ENCODE measurements around the gene BRAT1. TPM values are rescaled to one million over a fixed set of nuclear protein-coding genes. Genes with fewer than 3 reads are reported as not detected.
"Not testable (repeated sequence)": the region's sequence is repeated elsewhere in the genome, so short reads cannot be mapped to it uniquely, and the experiment has no call there.

The BRAT1 gene
- total RNA-seq, 1 donor from 2014 or later, result 39.5 TPM

- Mint-ChIP-seq H3K4me3 (no peak overlapping the region), H3K27me3 (no peaks in the 10 kb centered on the region), H3K27ac (no peak overlapping the region), H3K4me1 (no peaks in the 10 kb centered on the region), H3K9me3 (no peaks in the 10 kb centered on the region), H3K36me3 (ENCODE audit: low read depth) (peaks cover 3% of the 10 kb centered on the region)
- intact Hi-C loops (cut with micrococcal nuclease), result no loop called here
- no peak for DNase-seq
Measured at GRCh38 chr7:2592375-2592865, 37.1 kb upstream of the BRAT1 start.

DNA sequence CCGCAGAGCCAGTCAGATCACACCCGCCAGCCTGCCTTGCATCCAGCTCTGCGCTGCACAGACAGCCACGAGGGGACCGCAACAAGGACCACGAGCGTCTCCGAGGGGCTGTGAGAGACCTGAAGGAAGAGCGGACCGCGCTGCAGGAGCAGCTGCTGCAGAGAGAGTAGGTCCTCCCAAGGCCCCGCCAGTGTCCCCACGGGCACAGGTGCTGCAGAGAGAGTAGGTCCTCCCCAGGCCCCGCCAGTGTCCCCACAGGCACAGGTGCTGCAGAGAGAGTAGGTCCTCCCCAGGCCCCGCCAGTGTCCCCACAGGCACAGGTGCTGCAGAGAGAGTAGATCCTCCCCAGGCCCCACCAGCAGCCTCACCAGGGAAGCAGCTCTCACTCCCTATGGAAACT, 34.6 kb upstream of the BRAT1 start:
- H3K4me3 Mint-ChIP-seq; H3K4me1 Mint-ChIP-seq; DNase-seq; H3K9me3 Mint-ChIP-seq; H3K27ac Mint-ChIP-seq; H3K27me3 Mint-ChIP-seq; H3K36me3 Mint-ChIP-seq (ENCODE audit: low read depth); intact Hi-C loops (cut with micrococcal nuclease): not testable (repeated sequence)

- intact Hi-C loops (cut with micrococcal nuclease), result no loop called here
- no peaks in the 10 kb centered on the region for H3K9me3 Mint-ChIP-seq
- no peaks in the 10 kb centered on the region for H3K27me3 Mint-ChIP-seq
- H3K36me3 Mint-ChIP-seq (ENCODE audit: low read depth), result peaks cover 2% of the 10 kb centered on the region
- H3K27ac Mint-ChIP-seq, result no peak overlapping the region
- H3K4me3 Mint-ChIP-seq, result no peak overlapping the region
- no peak for DNase-seq
- H3K4me1 Mint-ChIP-seq, result no peaks in the 10 kb centered on the region
Measured at GRCh38 chr7:2589341-2589740, 34.0 kb upstream of the BRAT1 start.

DNA sequence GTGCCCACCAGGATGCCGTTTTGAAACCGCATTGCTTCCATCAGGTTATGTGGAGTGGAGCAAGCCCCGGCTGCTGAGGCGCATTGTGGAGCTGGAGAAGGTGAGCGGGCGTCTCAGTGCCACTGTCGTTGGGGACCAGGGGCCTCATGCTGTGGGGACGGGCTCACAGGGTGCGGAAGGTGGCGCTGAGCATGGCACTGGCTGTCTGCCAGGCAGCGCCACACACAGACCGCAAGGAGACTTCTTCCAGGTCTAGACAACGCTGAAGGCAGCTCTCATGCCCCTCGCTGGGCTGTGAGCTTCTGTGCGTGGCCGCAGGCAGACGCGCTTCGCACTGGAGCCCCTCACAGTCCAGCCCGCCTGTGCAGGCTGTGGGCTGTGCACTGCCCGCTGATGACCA, 32.5 kb upstream of the BRAT1 start:
- Mint-ChIP-seq H3K4me1 (no peaks in the 10 kb centered on the region), H3K36me3 (ENCODE audit: low read depth) (peaks cover under 1% of the 10 kb centered on the region), H3K27ac (no peak overlapping the region), H3K9me3 (no peaks in the 10 kb centered on the region), H3K27me3 (no peaks in the 10 kb centered on the region), H3K4me3 (no peak overlapping the region)
- intact Hi-C loops (cut with micrococcal nuclease), result no loop called here
- no peak for DNase-seq

DNA sequence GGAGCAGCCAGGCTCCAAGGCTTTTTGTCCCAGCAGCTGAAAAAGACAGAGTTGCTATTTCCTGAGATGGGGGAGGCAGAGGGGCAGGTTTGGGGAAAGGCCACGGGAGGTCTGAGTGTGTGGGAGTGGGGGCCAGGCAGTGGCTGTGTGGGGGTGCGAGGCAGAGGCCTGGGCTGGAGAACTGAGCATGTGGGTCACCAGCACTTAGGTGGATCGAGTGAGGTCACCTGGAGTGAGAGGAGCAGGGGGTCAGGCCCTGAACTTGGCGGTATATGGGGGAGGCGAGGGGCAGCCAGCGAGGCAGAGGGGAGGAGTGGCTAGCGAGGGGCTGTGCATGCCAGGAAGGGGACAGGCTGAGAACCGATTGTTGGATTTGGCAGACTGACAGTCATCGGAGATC, 31.8 kb upstream of the BRAT1 start:
- H3K9me3 Mint-ChIP-seq, result no peaks in the 10 kb centered on the region
- no peak overlapping the region for H3K4me3 Mint-ChIP-seq
- H3K36me3 Mint-ChIP-seq (ENCODE audit: low read depth), result no peaks in the 10 kb centered on the region
- no peak overlapping the region for H3K27ac Mint-ChIP-seq
- intact Hi-C loops (cut with micrococcal nuclease), result no loop called here
- H3K4me1 Mint-ChIP-seq, result no peaks in the 10 kb centered on the region
- no peak for DNase-seq
- H3K27me3 Mint-ChIP-seq, result no peaks in the 10 kb centered on the region

DNA sequence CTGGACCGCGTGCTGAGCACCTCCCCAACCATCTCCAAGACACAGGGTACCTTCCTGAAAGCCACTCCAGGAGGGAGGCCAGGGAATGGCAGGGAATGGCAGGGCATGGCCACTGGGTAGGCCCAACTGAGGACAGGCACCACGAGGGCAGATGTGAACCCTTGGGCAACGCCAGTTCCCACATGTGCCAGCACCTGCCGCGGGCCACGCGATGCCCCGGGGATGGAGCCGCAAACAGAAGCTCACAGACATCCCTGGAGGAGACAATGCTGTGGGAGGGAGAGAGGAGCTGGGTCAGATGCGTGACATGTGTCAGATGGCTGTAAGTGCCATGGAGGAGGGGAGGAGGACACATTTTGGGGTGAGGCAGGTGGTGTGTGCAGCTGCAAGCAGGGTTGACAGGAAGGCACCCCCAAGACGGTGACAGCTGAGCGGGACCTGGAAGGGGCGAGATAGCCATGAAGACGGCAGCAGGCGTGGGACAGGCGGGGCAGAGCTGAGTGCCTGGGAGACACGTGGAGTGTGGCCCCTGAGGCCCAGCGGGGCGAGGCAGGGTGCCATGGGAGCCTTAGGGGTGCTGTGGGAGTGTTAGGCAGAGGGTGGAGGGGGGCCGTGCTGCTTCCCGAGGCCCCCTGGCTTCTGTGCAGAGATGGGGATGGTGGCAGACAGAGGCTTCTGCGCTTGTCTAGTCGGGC, 31.1 kb upstream of the BRAT1 start:
- H3K4me3 Mint-ChIP-seq, result no peak overlapping the region
- no peaks in the 10 kb centered on the region for H3K9me3 Mint-ChIP-seq
- DNase-seq, result no peak
- no peak overlapping the region for H3K27ac Mint-ChIP-seq
- H3K4me1 Mint-ChIP-seq, result no peaks in the 10 kb centered on the region
- intact Hi-C loops (cut with micrococcal nuclease), result no loop called here
- no peaks in the 10 kb centered on the region for H3K27me3 Mint-ChIP-seq
- no peaks in the 10 kb centered on the region for H3K36me3 Mint-ChIP-seq (ENCODE audit: low read depth)

DNA sequence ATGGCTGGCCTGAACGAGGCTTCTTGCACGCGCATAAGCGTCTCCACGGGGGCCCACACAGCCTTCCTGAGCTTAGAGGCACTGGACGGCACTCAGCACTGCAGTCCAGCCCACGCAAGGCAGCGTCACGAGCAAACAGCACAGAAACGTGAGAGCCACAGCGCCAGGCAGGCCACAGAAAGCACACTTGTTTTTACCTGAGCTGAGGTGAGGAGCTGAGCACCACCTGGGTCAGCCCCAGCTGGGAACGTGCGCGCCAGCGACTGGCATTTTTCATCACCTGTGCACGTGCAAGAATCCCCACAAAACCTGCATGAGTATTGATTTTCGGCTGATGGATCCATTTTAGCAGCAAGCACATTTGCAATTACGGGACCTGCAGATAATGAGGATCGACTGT, 30.1 kb upstream of the BRAT1 start:
- H3K9me3 Mint-ChIP-seq, result no peaks in the 10 kb centered on the region
- no peaks in the 10 kb centered on the region for H3K4me1 Mint-ChIP-seq
- no peak overlapping the region for H3K4me3 Mint-ChIP-seq
- intact Hi-C loops (cut with micrococcal nuclease), result no loop called here
- H3K27ac Mint-ChIP-seq, result no peak overlapping the region
- no peaks in the 10 kb centered on the region for H3K27me3 Mint-ChIP-seq
- H3K36me3 Mint-ChIP-seq (ENCODE audit: low read depth), result no peaks in the 10 kb centered on the region
- DNase-seq, result no peak

DNA sequence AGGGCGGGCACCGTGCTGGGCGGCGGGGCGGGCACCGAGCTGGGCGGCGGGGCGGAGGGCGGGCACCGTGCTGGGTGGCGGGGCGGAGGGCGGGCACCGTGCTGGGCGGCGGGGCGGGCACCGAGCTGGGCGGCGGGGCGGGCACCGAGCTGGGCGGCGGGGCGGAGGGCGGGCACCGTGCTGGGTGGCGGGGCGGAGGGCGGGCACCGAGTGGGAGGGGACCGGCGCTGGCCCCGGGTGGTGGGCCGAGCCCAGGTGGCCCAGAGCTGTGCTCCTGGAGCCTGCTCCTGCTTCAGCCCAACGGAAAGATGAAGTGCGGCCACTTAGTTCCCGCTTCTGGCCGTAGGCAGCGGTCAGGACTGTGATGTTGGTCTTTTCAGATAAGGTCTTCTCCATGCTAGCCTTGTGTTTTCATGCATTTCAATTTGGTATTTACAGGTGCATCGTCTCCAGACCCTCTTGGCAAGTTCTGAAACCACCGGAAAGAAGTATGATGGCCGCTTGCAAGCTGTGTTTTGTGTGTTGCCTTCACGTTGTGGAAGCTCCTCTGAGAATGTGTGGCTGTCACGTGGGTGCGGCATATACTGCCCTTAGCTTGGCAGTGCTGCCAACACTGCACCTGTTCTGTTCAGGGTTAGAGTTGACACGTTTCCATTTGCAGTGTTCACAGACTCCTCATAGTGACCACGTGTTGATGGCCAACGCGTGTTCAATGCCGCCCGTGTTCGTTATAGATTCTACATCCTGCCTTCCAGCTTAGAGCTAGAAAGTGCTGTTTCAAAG, 28.7 kb upstream of the BRAT1 start:
- H3K27ac Mint-ChIP-seq, result no peak overlapping the region
- H3K4me1 Mint-ChIP-seq, result no peaks in the 10 kb centered on the region
- intact Hi-C loops (cut with micrococcal nuclease), result no loop called here
- H3K9me3 Mint-ChIP-seq, result no peaks in the 10 kb centered on the region
- peaks cover under 1% of the 10 kb centered on the region for H3K36me3 Mint-ChIP-seq (ENCODE audit: low read depth)
- H3K4me3 Mint-ChIP-seq, result no peak overlapping the region
- DNase-seq, result no peak
- H3K27me3 Mint-ChIP-seq, result no peaks in the 10 kb centered on the region

DNA sequence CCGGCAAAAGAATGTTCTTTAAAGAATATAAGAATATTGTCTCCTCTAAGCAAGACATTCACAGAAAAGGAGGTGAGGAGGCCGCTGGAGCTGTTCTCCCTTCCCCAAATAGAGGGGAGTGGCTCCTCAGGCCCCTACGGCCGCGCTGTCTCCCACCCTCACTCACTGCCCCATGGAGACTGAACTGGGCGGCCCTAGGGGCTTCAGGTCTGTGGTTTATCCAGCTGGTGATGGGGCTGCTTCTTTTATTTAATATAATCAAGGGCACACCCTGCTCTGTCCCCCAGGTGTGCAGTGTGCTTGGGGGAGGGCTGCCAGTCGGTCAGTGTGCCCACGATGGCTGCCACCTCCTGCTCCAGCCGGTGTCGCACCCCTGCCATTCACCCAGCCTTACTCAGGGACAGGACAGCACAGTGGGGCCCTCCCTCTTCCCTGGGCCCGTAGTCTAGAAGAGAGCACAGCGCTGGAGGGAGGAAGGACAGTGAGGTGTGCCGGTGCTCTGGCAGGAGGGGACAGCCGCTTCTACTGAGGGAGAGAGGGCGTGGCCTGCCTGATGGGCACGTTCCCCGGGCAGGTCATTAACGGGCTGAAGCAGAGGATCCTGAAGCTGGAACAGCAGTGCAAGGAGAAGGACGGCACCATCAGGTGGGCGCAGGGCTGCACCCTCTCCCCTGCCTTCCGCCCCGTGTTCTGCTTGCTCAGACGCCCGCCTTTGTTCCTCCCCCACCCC, 26.8 kb upstream of the BRAT1 start:
- H3K9me3 Mint-ChIP-seq, result no peaks in the 10 kb centered on the region
- DNase-seq, result no peak
- no peak overlapping the region for H3K27ac Mint-ChIP-seq
- no peaks in the 10 kb centered on the region for H3K27me3 Mint-ChIP-seq
- H3K36me3 Mint-ChIP-seq (ENCODE audit: low read depth), result peaks cover 2% of the 10 kb centered on the region
- no peaks in the 10 kb centered on the region for H3K4me1 Mint-ChIP-seq
- intact Hi-C loops (cut with micrococcal nuclease), result no loop called here
- no peak overlapping the region for H3K4me3 Mint-ChIP-seq

DNA sequence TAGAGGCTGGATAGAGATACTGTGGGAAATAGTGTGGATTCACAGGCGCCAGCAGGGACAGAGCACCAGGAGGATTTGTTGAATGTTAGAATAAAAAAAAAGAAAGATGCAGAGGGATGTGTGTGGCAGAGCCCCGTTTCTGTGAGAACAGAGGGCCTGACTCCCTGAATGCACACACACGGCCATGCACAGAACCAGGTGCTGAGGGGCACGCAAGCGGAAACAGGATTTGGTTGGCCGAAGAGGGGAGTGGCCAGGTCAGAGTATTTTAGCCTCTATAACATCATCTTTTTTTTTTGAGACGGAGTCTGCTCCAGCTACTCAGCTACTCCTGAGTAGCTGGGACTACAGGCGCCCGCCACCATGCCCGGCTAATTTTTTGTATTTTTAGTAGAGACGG, 25.3 kb upstream of the BRAT1 start:
- Mint-ChIP-seq H3K4me3 (no peak overlapping the region), H3K27me3 (no peaks in the 10 kb centered on the region), H3K4me1 (no peaks in the 10 kb centered on the region), H3K27ac (no peak overlapping the region), H3K36me3 (ENCODE audit: low read depth) (peaks cover 2% of the 10 kb centered on the region), H3K9me3 (no peaks in the 10 kb centered on the region)
- intact Hi-C loops (cut with micrococcal nuclease), result no loop called here
- DNase-seq, result no peak

- H3K27ac Mint-ChIP-seq, result no peak overlapping the region
- H3K4me3 Mint-ChIP-seq, result no peak overlapping the region
- H3K9me3 Mint-ChIP-seq, result no peaks in the 10 kb centered on the region
- DNase-seq, result no peak
- H3K27me3 Mint-ChIP-seq, result no peaks in the 10 kb centered on the region
- H3K36me3 Mint-ChIP-seq (ENCODE audit: low read depth), result peaks cover 7% of the 10 kb centered on the region
- no peaks in the 10 kb centered on the region for H3K4me1 Mint-ChIP-seq
- intact Hi-C loops (cut with micrococcal nuclease), result no loop called here
Measured at GRCh38 chr7:2577914-2578680, 22.8 kb upstream of the BRAT1 start.

- no peak overlapping the region for H3K27ac Mint-ChIP-seq
- H3K4me3 Mint-ChIP-seq, result no peak overlapping the region
- no peaks in the 10 kb centered on the region for H3K9me3 Mint-ChIP-seq
- intact Hi-C loops (cut with micrococcal nuclease), result no loop called here
- no peaks in the 10 kb centered on the region for H3K27me3 Mint-ChIP-seq
- DNase-seq, result no peak
- peaks cover 4% of the 10 kb centered on the region for H3K4me1 Mint-ChIP-seq
- peaks cover 9% of the 10 kb centered on the region for H3K36me3 Mint-ChIP-seq (ENCODE audit: low read depth)
Measured at GRCh38 chr7:2576742-2577491, 21.6 kb upstream of the BRAT1 start.

DNA sequence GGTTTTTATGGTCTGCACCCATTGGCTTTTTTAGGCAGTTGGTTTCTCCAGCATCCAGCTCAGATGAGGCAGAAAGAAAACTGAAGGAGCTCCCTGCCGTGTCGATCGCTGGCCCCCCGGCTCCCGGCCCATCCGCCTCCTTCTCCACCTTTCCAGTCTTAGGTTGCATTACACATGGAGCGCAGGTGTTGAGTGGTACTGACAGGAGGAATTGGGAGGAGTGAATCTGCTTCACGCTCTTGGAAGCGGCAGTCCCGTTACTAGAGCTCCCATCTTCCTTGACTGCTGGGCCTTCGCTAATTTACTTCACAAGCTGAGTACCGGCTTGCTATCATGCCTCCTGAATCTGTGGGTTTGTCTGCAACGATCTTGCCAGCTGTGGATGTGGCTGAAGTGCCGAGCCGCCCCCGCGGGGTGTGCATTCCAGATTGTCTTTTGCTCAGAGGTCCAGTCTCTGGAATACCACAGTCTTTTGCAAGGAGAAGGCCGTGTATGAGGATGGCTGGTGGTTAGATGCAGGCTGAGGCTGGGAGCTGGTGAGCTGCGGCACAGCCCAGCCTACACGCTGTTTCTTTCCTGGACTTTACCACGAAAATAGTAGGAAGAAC, 20.5 kb upstream of the BRAT1 start:
- no peaks in the 10 kb centered on the region for H3K9me3 Mint-ChIP-seq
- H3K4me3 Mint-ChIP-seq, result no peak overlapping the region
- intact Hi-C loops (cut with micrococcal nuclease), result no loop called here
- H3K27ac Mint-ChIP-seq, result no peak overlapping the region
- peaks cover 4% of the 10 kb centered on the region for H3K4me1 Mint-ChIP-seq
- no peak for DNase-seq
- peaks cover 9% of the 10 kb centered on the region for H3K36me3 Mint-ChIP-seq (ENCODE audit: low read depth)
- no peaks in the 10 kb centered on the region for H3K27me3 Mint-ChIP-seq

Data from activated CD4-positive, alpha-beta T cell treated with anti-CD3 and anti-CD28 coated beads, Interleukin-2, amount 10 ng/mL, durations not matched to agents 24 days and 14 days (primary cell).